ENCODE measurements around the gene BLCAP.
"Not testable (repeated sequence)": the region's sequence is repeated elsewhere in the genome, so short reads cannot be mapped to it uniquely, and the experiment has no call there.

Gene BLCAP

GRCh38 chr20:37480919-37481318 is 46.8 kb downstream of the BLCAP start:
- no peak overlapping the region for H3K4me3 ChIP-seq
- no peak for DNase-seq (ENCODE audit: low read depth, low spot score)
- no peak overlapping the region for H3K27ac ChIP-seq
- H3K36me3 ChIP-seq (ENCODE audit: insufficient read depth, low read length) = no peaks in the 10 kb centered on the region
- TF ChIP-seq FOXP2 (optimal IDR thresholded peaks at IDR 0.05; ENCODE audit: control extremely low read depth, extremely low read length, insufficient read depth) = no peak
- no peak for TF ChIP-seq POLR2AphosphoS5 (IDR thresholded peaks at IDR 0.05; ENCODE audit: borderline replicate concordance, low read depth, low read length)
- no peak for TF ChIP-seq EZH2 (IDR thresholded peaks at IDR 0.05)
- no peak overlapping the region for H3K9ac ChIP-seq (ENCODE audit: insufficient read length)
- no peaks in the 10 kb centered on the region for H3K9me3 ChIP-seq (ENCODE audit: low read depth, low read length)

- TF ChIP-seq POLR2AphosphoS5 (IDR thresholded peaks at IDR 0.05; ENCODE audit: borderline replicate concordance, low read depth, low read length) = no peak
- TF ChIP-seq FOXP2 (optimal IDR thresholded peaks at IDR 0.05; ENCODE audit: control extremely low read depth, extremely low read length, insufficient read depth) = no peak
- no peak for TF ChIP-seq EZH2 (IDR thresholded peaks at IDR 0.05)
- Histone ChIP-seq H3K36me3 (ENCODE audit: insufficient read depth, low read length) (no peaks in the 10 kb centered on the region), H3K9ac (ENCODE audit: insufficient read length) (no peak overlapping the region), H3K4me3 (no peak overlapping the region), H3K27ac (no peak overlapping the region), H3K9me3 (ENCODE audit: low read depth, low read length) (no peaks in the 10 kb centered on the region)
- no peak for DNase-seq (ENCODE audit: low read depth, low spot score)
These were observed 47.6 kb downstream of the BLCAP start for GRCh38 chr20:37479925-37480691.

- H3K9ac ChIP-seq (ENCODE audit: insufficient read length) = no peak overlapping the region
- H3K27ac ChIP-seq = no peak overlapping the region
- no peaks in the 10 kb centered on the region for H3K9me3 ChIP-seq (ENCODE audit: low read depth, low read length)
- TF ChIP-seq EZH2 (IDR thresholded peaks at IDR 0.05) (no peak), POLR2AphosphoS5 (IDR thresholded peaks at IDR 0.05; ENCODE audit: borderline replicate concordance, low read depth, low read length) (no peak), FOXP2 (optimal IDR thresholded peaks at IDR 0.05; ENCODE audit: control extremely low read depth, extremely low read length, insufficient read depth) (no peak)
- no peaks in the 10 kb centered on the region for H3K36me3 ChIP-seq (ENCODE audit: insufficient read depth, low read length)
- no peak overlapping the region for H3K4me3 ChIP-seq
- DNase-seq (ENCODE audit: low read depth, low spot score) = no peak
These were observed 48.4 kb downstream of the BLCAP start for GRCh38 chr20:37479266-37479665.

- TF ChIP-seq EZH2 (IDR thresholded peaks at IDR 0.05) (no peak), POLR2AphosphoS5 (IDR thresholded peaks at IDR 0.05; ENCODE audit: borderline replicate concordance, low read depth, low read length) (no peak), FOXP2 (optimal IDR thresholded peaks at IDR 0.05; ENCODE audit: control extremely low read depth, extremely low read length, insufficient read depth) (no peak)
- no peak for DNase-seq (ENCODE audit: low read depth, low spot score)
- H3K27ac ChIP-seq = no peak overlapping the region
- H3K4me3 ChIP-seq = no peak overlapping the region
- no peaks in the 10 kb centered on the region for H3K9me3 ChIP-seq (ENCODE audit: low read depth, low read length)
- no peak overlapping the region for H3K9ac ChIP-seq (ENCODE audit: insufficient read length)
- H3K36me3 ChIP-seq (ENCODE audit: insufficient read depth, low read length) = no peaks in the 10 kb centered on the region
These were observed 50.6 kb downstream of the BLCAP start for GRCh38 chr20:37477041-37477440.

GRCh38 chr20:37475252-37475651 is 52.4 kb downstream of the BLCAP start:
- Histone ChIP-seq H3K4me3 (no peak overlapping the region), H3K27ac (no peak overlapping the region), H3K36me3 (ENCODE audit: insufficient read depth, low read length) (no peaks in the 10 kb centered on the region), H3K9ac (ENCODE audit: insufficient read length) (no peak overlapping the region), H3K9me3 (ENCODE audit: low read depth, low read length) (no peaks in the 10 kb centered on the region)
- no peak for DNase-seq (ENCODE audit: low read depth, low spot score)
- no peak for TF ChIP-seq EZH2 (IDR thresholded peaks at IDR 0.05)
- no peak for TF ChIP-seq FOXP2 (optimal IDR thresholded peaks at IDR 0.05; ENCODE audit: control extremely low read depth, extremely low read length, insufficient read depth)
- TF ChIP-seq POLR2AphosphoS5 (IDR thresholded peaks at IDR 0.05; ENCODE audit: borderline replicate concordance, low read depth, low read length) = no peak

- no peak for DNase-seq (ENCODE audit: low read depth, low spot score)
- Histone ChIP-seq H3K9ac (ENCODE audit: insufficient read length) (no peak overlapping the region), H3K36me3 (ENCODE audit: insufficient read depth, low read length) (no peaks in the 10 kb centered on the region), H3K27ac (no peak overlapping the region), H3K4me3 (no peak overlapping the region), H3K9me3 (ENCODE audit: low read depth, low read length) (no peaks in the 10 kb centered on the region)
- TF ChIP-seq EZH2 (IDR thresholded peaks at IDR 0.05) = no peak
- TF ChIP-seq POLR2AphosphoS5 (IDR thresholded peaks at IDR 0.05; ENCODE audit: borderline replicate concordance, low read depth, low read length) = no peak
- no peak for TF ChIP-seq FOXP2 (optimal IDR thresholded peaks at IDR 0.05; ENCODE audit: control extremely low read depth, extremely low read length, insufficient read depth)
These were observed 53.3 kb downstream of the BLCAP start for GRCh38 chr20:37474386-37474785.

GRCh38 chr20:37473249-37474000 is 54.3 kb downstream of the BLCAP start:
- Histone ChIP-seq H3K36me3 (ENCODE audit: insufficient read depth, low read length) (no peaks in the 10 kb centered on the region), H3K9ac (ENCODE audit: insufficient read length) (no peak overlapping the region), H3K27ac (no peak overlapping the region), H3K4me3 (no peak overlapping the region), H3K9me3 (ENCODE audit: low read depth, low read length) (no peaks in the 10 kb centered on the region)
- DNase-seq (ENCODE audit: low read depth, low spot score) = no peak
- TF ChIP-seq POLR2AphosphoS5 (IDR thresholded peaks at IDR 0.05; ENCODE audit: borderline replicate concordance, low read depth, low read length) (no peak), EZH2 (IDR thresholded peaks at IDR 0.05) (no peak), FOXP2 (optimal IDR thresholded peaks at IDR 0.05; ENCODE audit: control extremely low read depth, extremely low read length, insufficient read depth) (no peak)

- not testable (repeated sequence) for H3K27ac ChIP-seq; H3K36me3 ChIP-seq (ENCODE audit: insufficient read depth, low read length); H3K9me3 ChIP-seq (ENCODE audit: low read depth, low read length); DNase-seq (ENCODE audit: low read depth, low spot score); H3K4me3 ChIP-seq; H3K9ac ChIP-seq (ENCODE audit: insufficient read length)
These were observed 55.2 kb downstream of the BLCAP start for GRCh38 chr20:37472435-37472834.
